D341Med (cell line): Measurements from ENCODE around the gene TSPO2.
A peak's percentile ranks its signal among the peaks of the same experiment; 100 is the strongest.

Experiments used
- DNase-seq: peaks from one replicate; pipeline ENCODE4 v3.0.0; 2012; ENCODE audit warnings: low spot score

The TSPO2 gene

GRCh38 chr6:41051873-41052272, 9.6 kb downstream of the TSPO2 start:
- no peak for DNase-seq

- DNase-seq = no peak
These were observed 10.8 kb downstream of the TSPO2 start, which contains the start of gene APOBEC2 for GRCh38 chr6:41053041-41053440. TSS of gene APOBEC2 (plus strand) at chr6:41053202. CDS start at chr6:41053348, 146 bp downstream.

- no peak for DNase-seq
These were observed 12.2 kb downstream of the TSPO2 start for GRCh38 chr6:41054511-41054910.

- no peak for DNase-seq
These were observed 12.9 kb downstream of the TSPO2 start for GRCh38 chr6:41055149-41055548.

- no peak for DNase-seq
These were observed 14.7 kb downstream of the TSPO2 start for GRCh38 chr6:41056768-41057490.

GRCh38 chr6:41058783-41059181, 16.5 kb downstream of the TSPO2 start:
- no peak for DNase-seq

GRCh38 chr6:41059556-41059955, 17.3 kb downstream of the TSPO2 start:
- DNase-seq = no peak

GRCh38 chr6:41061196-41061726, 19.0 kb downstream of the TSPO2 start:
- no peak for DNase-seq

- no peak for DNase-seq
These were observed 19.8 kb downstream of the TSPO2 start for GRCh38 chr6:41062056-41062455.

- DNase-seq = no peak
These were observed 21.6 kb downstream of the TSPO2 start for GRCh38 chr6:41063884-41064285.

GRCh38 chr6:41064841-41065240, 22.6 kb downstream of the TSPO2 start:
- no peak for DNase-seq

- DNase-seq = no peak
These were observed 23.3 kb downstream of the TSPO2 start for GRCh38 chr6:41065550-41066026.

GRCh38 chr6:41066867-41067304, 24.6 kb downstream of the TSPO2 start:
- peak; percentile 56 for DNase-seq

GRCh38 chr6:41071501-41071922, 29.2 kb downstream of the TSPO2 start:
- no peak for DNase-seq

- DNase-seq = peak; percentile 91
These were observed 29.9 kb downstream of the TSPO2 start, which contains the start of gene OARD1 for GRCh38 chr6:41071923-41072835. TSS of gene OARD1 (minus strand) at chr6:41072356. CDS start at chr6:41071634, 722 bp downstream.

GRCh38 chr6:41072836-41073202, 30.6 kb downstream of the TSPO2 start, which contains the start of gene NFYA:
TSS of gene NFYA (plus strand) at chr6:41072974. CDS start at chr6:41079090, 6,116 bp downstream.
- peak; percentile 93 for DNase-seq

- peak; percentile 88 for DNase-seq
These were observed 31.1 kb downstream of the TSPO2 start for GRCh38 chr6:41073203-41073967.

- no peak for DNase-seq
These were observed 31.9 kb downstream of the TSPO2 start for GRCh38 chr6:41073968-41074691.

GRCh38 chr6:41074692-41075436, 32.6 kb downstream of the TSPO2 start:
- DNase-seq = no peak
